Mesendoderm (in vitro differentiated cells): ENCODE measurements around the gene TSPAN5.

ENCODE experiments used
- DNase-seq: peaks from one replicate; pipeline ENCODE4 v3.0.0; 2013
- H2AK5ac ChIP-seq: 2 replicates; pipeline ENCODE4 v1.6.1; 2013; ENCODE audit warnings: low read length, inconsistent platforms
- H2BK120ac ChIP-seq: 2 replicates; pipeline ENCODE4 v1.6.1; 2013; ENCODE audit warnings: low read depth, mild to moderate bottlenecking, low read length, moderate library complexity, mixed read lengths
- H2BK15ac ChIP-seq: replicated peaks from 2 replicates; pipeline ENCODE4 v1.6.1; 2013; ENCODE audit warnings: low read depth, mild to moderate bottlenecking, moderate library complexity
- H2BK5ac ChIP-seq: 2 replicates; pipeline ENCODE4 v1.6.1; 2013; ENCODE audit warnings: low read length, inconsistent platforms
- H3K18ac ChIP-seq: 2 replicates; pipeline ENCODE4 v1.6.1; 2013; ENCODE audit warnings: mild to moderate bottlenecking, low read length, mixed read lengths
- H3K23ac ChIP-seq: one replicate; pipeline ENCODE4 v1.6.1; 2013; ENCODE audit warnings: low read length
- H3K27ac ChIP-seq: 2 replicates; pipeline ENCODE4 v1.5.1; 2013; ENCODE audit warnings: low read depth, mild to moderate bottlenecking, inconsistent platforms, low read length, moderate library complexity
- H3K27me3 ChIP-seq: 2 replicates; pipeline ENCODE4 v1.6.1; 2013; ENCODE audit warnings: low read length, control low read depth, mild to moderate bottlenecking, inconsistent platforms; ENCODE audit not compliant: insufficient read depth, poor library complexity
- H3K36me3 ChIP-seq: 2 replicates; pipeline ENCODE4 v1.6.1; 2013; ENCODE audit warnings: low read length, inconsistent platforms; ENCODE audit not compliant: control insufficient read depth, insufficient read depth
- H3K4ac ChIP-seq: one replicate; pipeline ENCODE4 v1.6.1; 2013; ENCODE audit warnings: low read depth, mild to moderate bottlenecking, low read length, moderate library complexity
- H3K4me1 ChIP-seq: 2 replicates; pipeline ENCODE4 v1.6.1; 2013; ENCODE audit warnings: low read depth, low read length, inconsistent platforms; ENCODE audit not compliant: control insufficient read depth
- H3K4me2 ChIP-seq: 2 replicates; pipeline ENCODE4 v1.6.1; 2013; ENCODE audit warnings: low read length
- H3K4me3 ChIP-seq: 2 replicates; pipeline ENCODE4 v1.5.1; 2013; ENCODE audit warnings: mild to moderate bottlenecking, low read length
- H3K56ac ChIP-seq: one replicate; pipeline ENCODE4 v1.6.1; 2013; ENCODE audit warnings: low read length
- H3K79me1 ChIP-seq: 2 replicates; pipeline ENCODE4 v1.6.1; 2013; ENCODE audit warnings: low read length, inconsistent platforms
- H3K79me2 ChIP-seq: 2 replicates; pipeline ENCODE4 v1.6.1; 2013; ENCODE audit warnings: mild to moderate bottlenecking, low read length; ENCODE audit not compliant: control insufficient read depth, insufficient read depth
- H3K9ac ChIP-seq: 2 replicates; pipeline ENCODE4 v1.6.1; 2013; ENCODE audit warnings: low read length, inconsistent platforms
- H4K5ac ChIP-seq: one replicate; pipeline ENCODE4 v1.6.1; 2013; ENCODE audit warnings: low read length
- H4K8ac ChIP-seq: one replicate; pipeline ENCODE4 v1.6.1; 2013; ENCODE audit warnings: low read depth, mild to moderate bottlenecking, control low read depth, low read length, moderate library complexity
- WGBS: extraction: QIAGEN DNeasy Blood & Tissue Kit; methylation state at CpG from one replicate; pipeline ENCODE4 v1.1.7; 2013; ENCODE audit warnings: low lambda C conversion rate, missing lambda C conversion rate; ENCODE audit not compliant: insufficient coverage; ENCODE audit errors: extremely low coverage; 5-methylcytosine and 5-hydroxymethylcytosine counted together

Gene TSPAN5

DNA sequence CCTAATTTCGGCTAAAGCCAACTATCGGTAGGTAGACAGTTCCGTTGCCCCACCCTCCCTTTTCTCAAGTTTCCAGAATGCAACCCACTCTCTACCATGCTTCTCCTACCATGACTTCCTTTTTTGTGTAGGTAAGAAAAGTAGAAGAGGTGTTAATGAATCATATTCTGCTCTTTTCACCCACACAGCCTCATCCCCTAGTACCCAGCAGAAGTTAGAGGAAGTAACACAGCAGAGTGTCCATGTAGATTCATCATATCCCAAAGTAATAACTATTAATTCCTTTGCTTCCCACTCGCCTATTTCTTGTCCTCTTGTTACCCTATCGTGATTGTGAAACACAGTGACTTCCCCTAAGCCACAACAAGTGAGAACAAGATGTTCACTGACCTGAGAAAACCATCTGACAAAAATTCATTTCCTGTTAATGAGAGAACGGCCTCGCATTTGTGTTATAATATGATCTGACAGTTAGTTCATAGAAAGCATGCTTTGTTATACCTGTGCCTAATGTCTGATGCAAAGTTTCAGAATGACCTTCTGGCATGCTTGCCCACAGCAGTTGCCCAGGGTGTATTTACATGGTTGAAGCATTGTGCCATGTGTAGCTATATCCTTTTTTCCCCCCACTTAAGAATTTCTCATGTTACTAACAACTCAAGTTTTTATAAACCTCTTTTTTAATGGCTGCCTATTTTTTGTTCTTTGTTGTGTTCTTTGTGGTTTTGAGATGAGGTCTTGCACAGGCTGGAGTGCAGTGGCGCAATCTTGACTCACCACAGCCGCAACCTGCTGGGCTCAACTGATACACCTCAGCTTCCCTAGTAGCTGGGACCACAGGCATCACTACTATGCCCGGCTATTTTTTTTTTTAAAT is 211.7 kb downstream of the TSPAN5 start:
- H3K27me3 ChIP-seq, result no peaks in the 10 kb centered on the region
- H3K4me2 ChIP-seq, result no peak overlapping the region
- no peak overlapping the region for H2AK5ac ChIP-seq
- H3K9ac ChIP-seq, result no peak overlapping the region
- no peaks in the 10 kb centered on the region for H3K4me1 ChIP-seq
- no peak overlapping the region for H2BK5ac ChIP-seq
- H2BK120ac ChIP-seq, result no peak overlapping the region
- H3K56ac ChIP-seq, result no peak overlapping the region
- no peaks in the 10 kb centered on the region for H3K36me3 ChIP-seq
- WGBS, result no CpG with 5 or more reads among the region's 10 CpGs
- H4K8ac ChIP-seq, result no peak overlapping the region
- H3K27ac ChIP-seq, result no peak overlapping the region
- no peak overlapping the region for H3K23ac ChIP-seq
- no peak overlapping the region for H3K18ac ChIP-seq
- H3K4me3 ChIP-seq, result no peak overlapping the region
- H4K5ac ChIP-seq, result no peak overlapping the region
- no peak for DNase-seq
- H2BK15ac ChIP-seq, result no peak overlapping the region
- H3K79me2 ChIP-seq, result no peaks in the 10 kb centered on the region
- no peaks in the 10 kb centered on the region for H3K79me1 ChIP-seq
- H3K4ac ChIP-seq, result no peak overlapping the region

DNA sequence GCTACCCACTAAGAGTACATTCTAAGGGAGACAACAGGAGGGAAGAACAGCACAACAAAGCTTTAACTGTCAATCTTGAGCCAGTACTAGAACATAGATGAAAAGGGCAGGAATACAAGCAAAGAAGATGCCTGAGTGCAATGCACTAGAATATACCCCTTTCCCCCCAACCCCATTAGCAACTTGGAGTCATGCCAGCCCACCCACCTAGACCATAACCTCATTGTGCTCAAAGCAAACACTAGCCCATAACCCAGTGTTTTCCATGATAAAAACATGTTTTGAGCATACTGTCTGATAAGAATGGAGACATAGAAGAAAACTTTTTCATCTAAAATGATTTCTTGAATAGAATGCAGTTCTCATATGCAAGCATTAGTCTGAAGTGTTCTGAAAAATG is 214.0 kb downstream of the TSPAN5 start:
- H3K4me2 ChIP-seq, result no peak overlapping the region
- no peak overlapping the region for H3K23ac ChIP-seq
- H2BK15ac ChIP-seq, result no peak overlapping the region
- H3K18ac ChIP-seq, result no peak overlapping the region
- H3K79me2 ChIP-seq, result no peaks in the 10 kb centered on the region
- no peaks in the 10 kb centered on the region for H3K4me1 ChIP-seq
- H2BK120ac ChIP-seq, result no peak overlapping the region
- no peaks in the 10 kb centered on the region for H3K36me3 ChIP-seq
- H3K9ac ChIP-seq, result no peak overlapping the region
- H3K56ac ChIP-seq, result no peak overlapping the region
- H4K8ac ChIP-seq, result no peak overlapping the region
- no peaks in the 10 kb centered on the region for H3K27me3 ChIP-seq
- no peak overlapping the region for H2BK5ac ChIP-seq
- H3K4me3 ChIP-seq, result no peak overlapping the region
- no peak overlapping the region for H4K5ac ChIP-seq
- no peak for DNase-seq
- H3K27ac ChIP-seq, result no peak overlapping the region
- no peak overlapping the region for H3K4ac ChIP-seq
- no peaks in the 10 kb centered on the region for H3K79me1 ChIP-seq
- no peak overlapping the region for H2AK5ac ChIP-seq

DNA sequence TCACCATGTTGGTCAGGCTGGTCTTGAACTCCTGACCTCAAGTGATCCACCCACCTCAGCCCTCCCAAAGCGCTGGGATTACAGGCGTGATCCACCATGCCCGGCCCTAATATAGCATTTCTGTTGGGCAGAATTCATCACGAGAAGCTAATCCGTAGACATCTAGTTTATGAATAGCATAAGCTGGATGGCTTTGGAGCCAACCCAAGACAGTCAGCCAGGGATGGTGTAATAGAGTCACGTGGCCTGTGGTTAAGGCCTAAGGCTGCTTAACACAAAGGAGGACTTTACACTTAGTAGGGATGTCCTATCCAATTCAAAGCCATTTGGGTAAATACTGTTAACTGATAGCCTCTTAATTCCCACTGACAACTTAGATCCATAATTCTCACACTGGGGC is 223.6 kb downstream of the TSPAN5 start:
- H3K79me1 ChIP-seq, result no peaks in the 10 kb centered on the region
- WGBS, result no CpG with 5 or more reads among the region's 6 CpGs
- H3K4me3 ChIP-seq, result no peak overlapping the region
- H3K18ac ChIP-seq, result no peak overlapping the region
- H3K4me2 ChIP-seq, result no peak overlapping the region
- H4K5ac ChIP-seq, result no peak overlapping the region
- H2BK120ac ChIP-seq, result no peak overlapping the region
- no peak overlapping the region for H2AK5ac ChIP-seq
- no peaks in the 10 kb centered on the region for H3K27me3 ChIP-seq
- no peaks in the 10 kb centered on the region for H3K79me2 ChIP-seq
- H3K36me3 ChIP-seq, result no peaks in the 10 kb centered on the region
- no peak for DNase-seq
- H3K56ac ChIP-seq, result no peak overlapping the region
- no peaks in the 10 kb centered on the region for H3K4me1 ChIP-seq
- H4K8ac ChIP-seq, result no peak overlapping the region
- no peak overlapping the region for H3K23ac ChIP-seq
- H3K27ac ChIP-seq, result no peak overlapping the region
- no peak overlapping the region for H3K4ac ChIP-seq
- no peak overlapping the region for H2BK5ac ChIP-seq
- H2BK15ac ChIP-seq, result no peak overlapping the region
- H3K9ac ChIP-seq, result no peak overlapping the region

DNA sequence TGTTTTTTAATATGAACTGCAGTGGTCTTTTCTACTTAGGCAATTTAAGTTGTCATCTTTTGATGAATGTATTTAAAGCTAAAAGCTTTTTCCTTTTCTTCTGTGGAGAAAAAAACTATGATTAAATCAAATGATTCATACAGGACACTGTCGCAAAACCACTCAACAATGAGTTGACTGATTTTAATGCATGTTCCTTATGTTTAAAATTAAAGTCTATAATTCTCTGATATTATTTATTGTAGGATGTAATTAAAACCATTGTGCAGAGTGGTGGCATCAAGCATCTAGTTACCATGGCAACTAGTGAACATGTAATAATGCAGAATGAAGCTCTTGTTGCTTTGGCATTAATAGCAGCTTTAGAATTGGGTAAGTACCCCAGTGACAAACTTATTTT is 224.7 kb downstream of the TSPAN5 start:
- Histone ChIP-seq H3K79me1 (no peaks in the 10 kb centered on the region), H3K79me2 (no peaks in the 10 kb centered on the region), H4K8ac (no peak overlapping the region), H3K23ac (no peak overlapping the region), H3K4me3 (no peak overlapping the region), H3K4me2 (no peak overlapping the region), H3K4ac (no peak overlapping the region), H3K4me1 (no peaks in the 10 kb centered on the region), H3K18ac (no peak overlapping the region), H3K27ac (no peak overlapping the region), H2BK120ac (no peak overlapping the region), H3K36me3 (no peaks in the 10 kb centered on the region), H3K27me3 (no peaks in the 10 kb centered on the region), H3K56ac (no peak overlapping the region), H2AK5ac (no peak overlapping the region), H2BK5ac (no peak overlapping the region), H2BK15ac (no peak overlapping the region), H3K9ac (no peak overlapping the region), H4K5ac (no peak overlapping the region)
- WGBS, result no CpG with 5 or more reads among the region's 1 CpG
- DNase-seq, result no peak

DNA sequence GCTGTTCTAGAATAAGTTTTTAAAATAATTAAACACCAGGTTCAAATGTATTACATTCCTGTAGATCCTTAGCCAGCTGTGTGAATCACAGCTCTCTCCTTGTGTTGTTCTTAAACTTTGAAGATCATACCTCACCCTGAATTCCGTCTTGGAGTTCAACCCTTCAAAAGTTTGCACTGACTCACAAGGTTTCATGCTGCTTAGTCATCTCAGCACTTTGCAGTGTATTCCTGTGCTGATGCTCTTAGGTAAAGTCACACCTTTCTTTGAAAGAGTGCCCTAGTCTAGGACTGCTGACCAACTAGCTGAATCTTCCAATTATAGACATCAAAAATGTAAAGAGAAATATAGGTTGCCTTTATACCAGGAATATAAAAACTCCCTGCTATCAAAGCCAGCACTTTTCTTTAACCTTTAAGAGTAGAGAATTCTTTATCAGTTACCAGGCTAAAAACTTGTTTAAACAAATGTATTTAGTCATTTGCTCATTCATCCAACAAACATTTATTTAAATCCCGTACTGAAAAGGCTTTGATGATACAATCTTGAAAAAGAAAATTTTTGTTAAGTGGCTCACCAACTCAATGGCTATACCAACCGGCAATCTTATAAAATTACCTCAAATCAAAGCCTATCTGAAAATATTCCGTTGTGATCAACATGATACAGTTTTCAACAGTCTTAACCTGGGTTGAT is 227.6 kb downstream of the TSPAN5 start:
- H3K4me2 ChIP-seq, result no peak overlapping the region
- no peak overlapping the region for H2AK5ac ChIP-seq
- WGBS, result no CpG with 5 or more reads among the region's 4 CpGs
- no peak overlapping the region for H3K18ac ChIP-seq
- no peak overlapping the region for H3K27ac ChIP-seq
- no peak overlapping the region for H3K56ac ChIP-seq
- no peak overlapping the region for H4K8ac ChIP-seq
- no peaks in the 10 kb centered on the region for H3K4me1 ChIP-seq
- no peaks in the 10 kb centered on the region for H3K79me2 ChIP-seq
- no peak overlapping the region for H3K23ac ChIP-seq
- H2BK120ac ChIP-seq, result no peak overlapping the region
- no peak overlapping the region for H3K9ac ChIP-seq
- H3K79me1 ChIP-seq, result no peaks in the 10 kb centered on the region
- no peak overlapping the region for H2BK15ac ChIP-seq
- no peak overlapping the region for H2BK5ac ChIP-seq
- no peaks in the 10 kb centered on the region for H3K36me3 ChIP-seq
- H3K4ac ChIP-seq, result no peak overlapping the region
- H4K5ac ChIP-seq, result no peak overlapping the region
- DNase-seq, result peak; percentile 61
- no peaks in the 10 kb centered on the region for H3K27me3 ChIP-seq
- H3K4me3 ChIP-seq, result no peak overlapping the region
